Neuronal stem cell (in vitro differentiated cells): ENCODE data around the gene NDUFB6.

Experiments used
- DNase-seq: peaks from one replicate; pipeline ENCODE4 v3.0.0-alpha.2; 2013; ENCODE audit warnings: low spot score
- H2AFZ ChIP-seq: one replicate; pipeline ENCODE4 v1.6.1; 2013; ENCODE audit warnings: mild to moderate bottlenecking, low read length, inconsistent platforms
- H2AK5ac ChIP-seq: 2 replicates; pipeline ENCODE4 v1.6.1; 2013; ENCODE audit warnings: low read depth, mild to moderate bottlenecking, inconsistent platforms, low read length, moderate library complexity, mixed read lengths
- H2BK120ac ChIP-seq: 2 replicates; pipeline ENCODE4 v1.6.1; 2013; ENCODE audit warnings: low read depth, mild to moderate bottlenecking, inconsistent platforms, low read length, moderate library complexity, mixed read lengths
- H2BK12ac ChIP-seq: one replicate; pipeline ENCODE4 v1.6.1; 2013; ENCODE audit warnings: low read length, inconsistent platforms
- H2BK15ac ChIP-seq: 2 replicates; pipeline ENCODE4 v1.6.1; 2013; ENCODE audit warnings: mild to moderate bottlenecking, low read length, inconsistent platforms, mixed read lengths
- H2BK5ac ChIP-seq: one replicate; pipeline ENCODE4 v1.6.1; 2013; ENCODE audit warnings: inconsistent platforms, mild to moderate bottlenecking, low read length, moderate library complexity
- H3K14ac ChIP-seq: one replicate; pipeline ENCODE4 v1.6.1; 2013; ENCODE audit warnings: low read length, inconsistent platforms
- H3K18ac ChIP-seq: 2 replicates; pipeline ENCODE4 v1.6.1; 2013; ENCODE audit warnings: low read length, inconsistent platforms
- H3K23ac ChIP-seq: 2 replicates; pipeline ENCODE4 v1.6.1; 2013; ENCODE audit warnings: low read depth, mild to moderate bottlenecking, mixed read lengths, low read length, inconsistent platforms; ENCODE audit not compliant: poor library complexity
- H3K27ac ChIP-seq: replicated peaks from 3 replicates; pipeline ENCODE4 v1.5.1; 2013; ENCODE audit warnings: low read length, inconsistent platforms
- H3K27me3 ChIP-seq, 3 experiments: 2 replicates each; pipeline ENCODE4 v1.6.1; 2013; ENCODE audit warnings: low read length in 3 of 3, mild to moderate bottlenecking in 2 of 3, inconsistent platforms in 1 of 3, low read depth in 1 of 3, mixed read lengths in 1 of 3, moderate library complexity in 1 of 3; ENCODE audit not compliant: control insufficient read depth in 3 of 3, insufficient read depth in 3 of 3
- H3K36me3 ChIP-seq, 2 donors: replicated peaks in 1 of 2; 2 replicates each; pipeline ENCODE4 v1.6.1; 2013; ENCODE audit warnings: low read length in 2 of 2; ENCODE audit not compliant: control insufficient read depth in 2 of 2, insufficient read depth in 2 of 2
- H3K4ac ChIP-seq: 2 replicates; pipeline ENCODE4 v1.6.1; 2013; ENCODE audit warnings: inconsistent platforms, mild to moderate bottlenecking, low read length, moderate library complexity
- H3K4me1 ChIP-seq, 2 donors: 1 replicate in 1 of 2; 2 replicates in 1 of 2; pipeline ENCODE4 v1.6.1; 2013; ENCODE audit warnings: low read length in 2 of 2, low read depth in 1 of 2; ENCODE audit not compliant: control insufficient read depth in 2 of 2, insufficient read depth in 1 of 2
- H3K4me2 ChIP-seq: one replicate; pipeline ENCODE4 v1.6.1; 2013; ENCODE audit warnings: mild to moderate bottlenecking, low read length, inconsistent platforms; ENCODE audit not compliant: insufficient read depth, poor library complexity, severe bottlenecking
- H3K4me3 ChIP-seq, 2 donors: 2 replicates each; pipeline ENCODE4 v1.5.1; 2013; ENCODE audit warnings: low read length in 2 of 2, mild to moderate bottlenecking in 2 of 2, inconsistent platforms in 1 of 2, moderate library complexity in 1 of 2
- H3K79me1 ChIP-seq: one replicate; pipeline ENCODE4 v1.6.1; 2013; ENCODE audit warnings: low read depth, mild to moderate bottlenecking, inconsistent platforms, low read length, moderate library complexity
- H3K9ac ChIP-seq: one replicate; pipeline ENCODE4 v1.6.1; 2013; ENCODE audit warnings: mild to moderate bottlenecking, low read depth, low read length, inconsistent platforms; ENCODE audit not compliant: poor library complexity
- H3K9me3 ChIP-seq, 2 donors: replicated peaks in 1 of 2; 2 replicates each; pipeline versions ENCODE3 to v1.6.1; 2013; ENCODE audit warnings: low read length in 2 of 2, mild to moderate bottlenecking in 2 of 2, inconsistent platforms in 1 of 2, low read depth in 1 of 2, mixed read lengths in 1 of 2, moderate library complexity in 1 of 2; ENCODE audit not compliant: control insufficient read depth in 2 of 2, insufficient read depth in 1 of 2
- H4K8ac ChIP-seq: one replicate; pipeline ENCODE4 v1.6.1; 2013; ENCODE audit warnings: low read depth, mild to moderate bottlenecking, inconsistent platforms, low read length, moderate library complexity
- H4K91ac ChIP-seq: one replicate; pipeline ENCODE4 v1.6.1; 2013; ENCODE audit warnings: low read length, low read depth, mild to moderate bottlenecking, inconsistent platforms; ENCODE audit not compliant: poor library complexity
- WGBS, 2 donors: extraction: QIAGEN DNeasy Blood & Tissue Kit; methylation state at CpG; one replicate each; pipeline ENCODE4 v1.1.7; 2013; ENCODE audit warnings: missing lambda C conversion rate in 2 of 2, mixed read lengths in 1 of 2; ENCODE audit not compliant: insufficient read length in 2 of 2, insufficient replicate concordance in 1 of 2; ENCODE audit errors: extremely low coverage in 2 of 2; 5-methylcytosine and 5-hydroxymethylcytosine counted together

Gene NDUFB6

DNA sequence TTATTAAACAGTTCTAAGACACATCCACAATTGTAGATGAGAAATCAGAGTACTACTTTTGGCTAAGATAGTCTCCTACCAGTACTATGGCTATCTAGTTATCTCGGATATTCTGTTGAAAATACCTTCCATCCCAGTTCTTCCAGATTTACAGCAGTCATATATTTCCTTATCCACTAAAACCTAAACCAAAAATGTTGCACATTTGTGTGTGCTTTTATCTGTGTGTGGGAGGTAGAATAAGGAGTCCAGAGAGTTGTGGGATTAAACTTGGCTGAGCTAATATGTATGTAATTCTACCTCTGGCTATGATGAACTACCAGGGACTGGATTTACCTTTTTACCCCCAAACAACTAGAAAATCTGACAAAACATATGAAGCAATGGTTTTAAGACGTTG lies 17.5 kb upstream of the NDUFB6 start:
- Histone ChIP-seq H2AK5ac (no peak overlapping the region), H3K79me1 (no peaks in the 10 kb centered on the region), H3K4me1 (no peaks in the 10 kb centered on the region), H3K36me3 (no peaks in the 10 kb centered on the region), H2BK12ac (no peak overlapping the region), H3K27ac (no peak overlapping the region), H4K8ac (no peak overlapping the region), H3K14ac (no peak overlapping the region), H3K23ac (no peak overlapping the region), H3K9me3 (no peaks in the 10 kb centered on the region), H2BK15ac (no peak overlapping the region), H2BK120ac (no peak overlapping the region), H3K9ac (no peak overlapping the region), H2AFZ (no peak overlapping the region), H3K18ac (no peak overlapping the region), H4K91ac (no peak overlapping the region), H3K4ac (no peak overlapping the region), H3K4me3 (no peak overlapping the region), H2BK5ac (no peak overlapping the region), H3K27me3 (peaks cover 0 to 5% (median 0%) of the 10 kb centered on the region in 3 experiments), H3K4me2 (no peak overlapping the region)
- no CpG with 5 or more reads among the region's 2 CpGs for WGBS, 2 donors
- no peak for DNase-seq

GRCh38 chr9:32589083-32589723 lies 16.2 kb upstream of the NDUFB6 start:
- H2AK5ac ChIP-seq: no peak overlapping the region
- H3K4me3 ChIP-seq: no peak overlapping the region
- no peak overlapping the region for H3K14ac ChIP-seq
- H4K91ac ChIP-seq: no peak overlapping the region
- no peak overlapping the region for H2AFZ ChIP-seq
- no CpG with 5 or more reads among the region's 6 CpGs for WGBS, 2 donors
- H3K36me3 ChIP-seq: no peaks in the 10 kb centered on the region
- no peaks in the 10 kb centered on the region for H3K79me1 ChIP-seq
- no peak overlapping the region for H2BK15ac ChIP-seq
- no peak overlapping the region for H3K18ac ChIP-seq
- no peak overlapping the region for H3K4ac ChIP-seq
- H3K27me3 ChIP-seq: peaks cover 0 to 5% (median 0%) of the 10 kb centered on the region in 3 experiments
- H3K9ac ChIP-seq: no peak overlapping the region
- H2BK120ac ChIP-seq: no peak overlapping the region
- no peaks in the 10 kb centered on the region for H3K4me1 ChIP-seq
- H2BK12ac ChIP-seq: no peak overlapping the region
- no peak overlapping the region for H3K4me2 ChIP-seq
- no peak overlapping the region for H3K23ac ChIP-seq
- no peaks in the 10 kb centered on the region for H3K9me3 ChIP-seq
- DNase-seq: no peak
- no peak overlapping the region for H3K27ac ChIP-seq
- H4K8ac ChIP-seq: no peak overlapping the region
- H2BK5ac ChIP-seq: no peak overlapping the region

DNA sequence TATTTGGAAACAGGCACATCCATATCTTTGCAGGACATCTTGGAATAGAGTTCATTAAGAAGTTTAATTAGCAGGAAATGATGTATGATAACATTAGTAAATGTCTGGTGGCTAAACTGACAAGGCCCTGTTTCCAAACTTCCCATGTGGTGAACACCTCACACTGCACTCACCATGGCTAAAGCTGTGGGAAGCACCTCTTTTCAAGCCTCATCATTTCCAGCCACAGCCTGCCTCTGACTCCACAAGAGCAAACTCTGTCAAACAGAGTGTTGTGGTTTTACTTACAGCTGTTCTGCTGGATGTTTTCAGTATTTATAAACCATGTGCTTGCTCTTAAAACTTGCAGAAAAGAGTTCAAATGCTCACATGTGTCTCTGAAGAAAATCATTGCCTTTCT lies 14.9 kb upstream of the NDUFB6 start:
- H3K9ac ChIP-seq: no peak overlapping the region
- H3K9me3 ChIP-seq: no peaks in the 10 kb centered on the region
- H3K27ac ChIP-seq: no peak overlapping the region
- H2BK15ac ChIP-seq: no peak overlapping the region
- DNase-seq: no peak
- H4K91ac ChIP-seq: no peak overlapping the region
- H3K4me2 ChIP-seq: no peak overlapping the region
- no peak overlapping the region for H3K14ac ChIP-seq
- H3K18ac ChIP-seq: no peak overlapping the region
- no peaks in the 10 kb centered on the region for H3K36me3 ChIP-seq
- H2BK12ac ChIP-seq: no peak overlapping the region
- no peak overlapping the region for H3K4ac ChIP-seq
- H3K79me1 ChIP-seq: no peaks in the 10 kb centered on the region
- H2AK5ac ChIP-seq: no peak overlapping the region
- H2BK5ac ChIP-seq: no peak overlapping the region
- H4K8ac ChIP-seq: no peak overlapping the region
- peaks cover 0 to 5% (median 0%) of the 10 kb centered on the region in 3 experiments for H3K27me3 ChIP-seq
- H3K4me1 ChIP-seq: no peaks in the 10 kb centered on the region
- H2BK120ac ChIP-seq: no peak overlapping the region
- no peak overlapping the region for H2AFZ ChIP-seq
- H3K4me3 ChIP-seq: no peak overlapping the region
- no peak overlapping the region for H3K23ac ChIP-seq

DNA sequence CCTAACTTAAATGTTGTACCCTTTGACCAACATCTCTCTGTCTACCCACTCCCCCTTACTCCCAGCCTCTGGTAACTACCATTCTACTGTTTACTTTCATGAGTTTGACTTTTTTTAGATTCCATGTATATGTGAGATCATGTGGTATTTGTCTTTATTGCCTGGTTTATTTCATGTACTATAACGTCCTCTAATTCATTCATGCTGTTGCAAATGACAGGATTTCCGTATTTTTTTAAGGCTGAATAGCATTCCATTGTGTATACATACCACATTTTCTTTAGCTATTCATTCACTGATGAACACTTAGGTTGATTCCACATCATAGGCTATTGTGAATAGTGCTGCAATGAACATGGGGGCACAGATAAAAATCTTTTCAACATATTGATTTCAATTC lies 11.8 kb upstream of the NDUFB6 start:
- DNase-seq: no peak
- WGBS, 2 donors: no CpG with 5 or more reads among the region's 2 CpGs
- no peak overlapping the region for H2BK12ac ChIP-seq

More for the DNA sequence above, 11.8 kb upstream of the NDUFB6 start:
- Histone ChIP-seq H3K4me1 (peaks cover 1 to 4% of the 10 kb centered on the region in 2 donors), H3K9ac (no peak overlapping the region), H3K79me1 (no peaks in the 10 kb centered on the region), H3K36me3 (no peaks in the 10 kb centered on the region), H3K9me3 (no peaks in the 10 kb centered on the region), H4K8ac (no peak overlapping the region), H2BK5ac (no peak overlapping the region), H2BK15ac (no peak overlapping the region), H3K4me3 (no peak overlapping the region), H3K18ac (no peak overlapping the region), H2AK5ac (no peak overlapping the region), H3K27ac (no peak overlapping the region), H3K4me2 (no peak overlapping the region), H3K23ac (no peak overlapping the region), H2BK120ac (no peak overlapping the region), H3K27me3 (peaks cover 0 to 5% (median 0%) of the 10 kb centered on the region in 3 experiments), H3K14ac (no peak overlapping the region), H4K91ac (no peak overlapping the region), H3K4ac (no peak overlapping the region), H2AFZ (no peak overlapping the region)
